Esophagus muscularis mucosa (tissue), 3 donors: ENCODE measurements around the gene ARHGDIA.

Experiments used
- CTCF ChIP-seq, 3 experiments: fragments of 200-600 bp in 2 of 3; fragments of 450-650 bp in 1 of 3; sonication (generic) in 2 of 3; IDR thresholded peaks; one replicate each; pipeline ENCODE4 v1.5.1; 2017 to 2019; ENCODE audit warnings: antibody characterized with exemption in 3 of 3, mild to moderate bottlenecking in 2 of 3, moderate library complexity in 1 of 3
- POLR2A ChIP-seq: fragments of 450-650 bp; IDR thresholded peaks from one replicate; pipeline ENCODE4 v1.6.1; 2017; ENCODE audit warnings: antibody characterized with exemption, moderate library complexity, mild to moderate bottlenecking, low read depth
- POLR2AphosphoS5 ChIP-seq, 2 donors: sonication (generic); formaldehyde crosslinking; IDR thresholded peaks; one replicate each; pipeline ENCODE4 v1.6.1; 2017; ENCODE audit warnings: antibody characterized with exemption in 2 of 2

- no peak for TF ChIP-seq CTCF (IDR thresholded peaks at IDR 0.05)
- TF ChIP-seq POLR2A: no peak
- no peak for TF ChIP-seq POLR2AphosphoS5 (IDR thresholded peaks at IDR 0.05)
Observed at GRCh38 chr17:81901167-81902022, 30.3 kb upstream of the ARHGDIA start.
